ENCODE data around the gene EVA1C. TPM values are rescaled to one million over a fixed set of nuclear protein-coding genes. Genes with fewer than 3 reads are reported as not detected.
A peak's percentile ranks its signal among the peaks of the same experiment; 100 is the strongest.

EVA1C gene
- total RNA-seq, 1 donor from 2014 or later: 1.2 TPM

GRCh38 chr21:32519945-32520874 lies 107.7 kb downstream of the EVA1C start:
- Mint-ChIP-seq H3K36me3 (no peaks in the 10 kb centered on the region), H3K27me3 (ENCODE audit: insufficient read depth, low read depth) (peaks cover 8% of the 10 kb centered on the region), H3K9me3 (peaks cover 8% of the 10 kb centered on the region), H3K4me1 (peaks cover 35% of the 10 kb centered on the region), H3K4me3 (peak overlapping the region; percentile 41), H3K27ac (no peak overlapping the region)
- no peak overlapping the region for H2AFZ ChIP-seq (replicated peaks)
- TF ChIP-seq EZH2 (IDR thresholded peaks at IDR 0.05) (no peak), CTCF (IDR thresholded peaks at IDR 0.05) (no peak), EZH2phosphoT487 (IDR thresholded peaks at IDR 0.05) (no peak)
- H3K27me3 ChIP-seq: no peaks in the 10 kb centered on the region
- no peaks in the 10 kb centered on the region for H3K9me3 ChIP-seq (ENCODE audit: low read depth)
- no peaks in the 10 kb centered on the region for H3K79me2 ChIP-seq (ENCODE audit: low read depth)
- H3F3A ChIP-seq (ENCODE audit: low read depth): peaks cover 3% of the 10 kb centered on the region
- no peak overlapping the region for H3K4me2 ChIP-seq
- no peak overlapping the region for H3K9ac ChIP-seq
- H4K20me1 ChIP-seq (ENCODE audit: low read depth): peaks cover 3% of the 10 kb centered on the region
- peaks cover 25% of the 10 kb centered on the region for H3K4me1 ChIP-seq
- H3K4me3 ChIP-seq: no peak overlapping the region
- H3K36me3 ChIP-seq: no peaks in the 10 kb centered on the region
- DNase-seq (ENCODE audit: low spot score): no peak
- H3K27ac ChIP-seq: no peak overlapping the region

GRCh38 chr21:32520875-32521735 lies 108.6 kb downstream of the EVA1C start:
- H3K4me3 ChIP-seq: no peak overlapping the region
- H3K79me2 ChIP-seq (ENCODE audit: low read depth): no peaks in the 10 kb centered on the region
- H3K36me3 ChIP-seq: no peaks in the 10 kb centered on the region
- no peak overlapping the region for H3K9ac ChIP-seq
- no peak overlapping the region for H2AFZ ChIP-seq (replicated peaks)
- Mint-ChIP-seq H3K27ac (no peak overlapping the region), H3K27me3 (ENCODE audit: insufficient read depth, low read depth) (peaks cover 8% of the 10 kb centered on the region), H3K4me1 (peaks cover 35% of the 10 kb centered on the region), H3K36me3 (no peaks in the 10 kb centered on the region), H3K4me3 (peak overlapping the region; percentile 41), H3K9me3 (peaks cover 8% of the 10 kb centered on the region)
- no peaks in the 10 kb centered on the region for H3K9me3 ChIP-seq (ENCODE audit: low read depth)
- H4K20me1 ChIP-seq (ENCODE audit: low read depth): peaks cover 3% of the 10 kb centered on the region
- DNase-seq (ENCODE audit: low spot score): no peak
- H3F3A ChIP-seq (ENCODE audit: low read depth): peaks cover 3% of the 10 kb centered on the region
- peaks cover 25% of the 10 kb centered on the region for H3K4me1 ChIP-seq
- no peaks in the 10 kb centered on the region for H3K27me3 ChIP-seq
- no peak overlapping the region for H3K27ac ChIP-seq
- H3K4me2 ChIP-seq: no peak overlapping the region
- TF ChIP-seq EZH2 (IDR thresholded peaks at IDR 0.05) (no peak), EZH2phosphoT487 (IDR thresholded peaks at IDR 0.05) (no peak), CTCF (IDR thresholded peaks at IDR 0.05) (no peak)

- H3K36me3 Mint-ChIP-seq: no peaks in the 10 kb centered on the region
- H3K4me1 ChIP-seq: peaks cover 25% of the 10 kb centered on the region
- no peak overlapping the region for H3K27ac ChIP-seq
- no peak overlapping the region for H2AFZ ChIP-seq (replicated peaks)
- peaks cover 3% of the 10 kb centered on the region for H3F3A ChIP-seq (ENCODE audit: low read depth)
- no peaks in the 10 kb centered on the region for H3K79me2 ChIP-seq (ENCODE audit: low read depth)
- DNase-seq (ENCODE audit: low spot score): no peak
- peaks cover 8% of the 10 kb centered on the region for H3K27me3 Mint-ChIP-seq (ENCODE audit: insufficient read depth, low read depth)
- no peak for TF ChIP-seq EZH2 (IDR thresholded peaks at IDR 0.05)
- TF ChIP-seq CTCF (IDR thresholded peaks at IDR 0.05): no peak
- no peak for TF ChIP-seq EZH2phosphoT487 (IDR thresholded peaks at IDR 0.05)
- H3K27ac Mint-ChIP-seq: peak overlapping the region; percentile 2
- H3K4me2 ChIP-seq: no peak overlapping the region
- no peak overlapping the region for H3K4me3 Mint-ChIP-seq
- H3K4me1 Mint-ChIP-seq: peaks cover 35% of the 10 kb centered on the region
- no peaks in the 10 kb centered on the region for H3K36me3 ChIP-seq
- no peaks in the 10 kb centered on the region for H3K9me3 ChIP-seq (ENCODE audit: low read depth)
- no peak overlapping the region for H3K9ac ChIP-seq
- H4K20me1 ChIP-seq (ENCODE audit: low read depth): peaks cover 3% of the 10 kb centered on the region
- no peak overlapping the region for H3K4me3 ChIP-seq
- H3K27me3 ChIP-seq: no peaks in the 10 kb centered on the region
- peaks cover 8% of the 10 kb centered on the region for H3K9me3 Mint-ChIP-seq
Measured at GRCh38 chr21:32521736-32522355, 109.3 kb downstream of the EVA1C start.

Data from neural progenitor cell (in vitro differentiated cells).